HUES48 (cell line): ENCODE measurements around the gene CENPP.
A peak's percentile ranks its signal among the peaks of the same experiment; 100 is the strongest.

Experiments used
- H3K27ac ChIP-seq: one replicate; pipeline ENCODE4 v1.7.0; 2013; ENCODE audit warnings: low read depth, low read length, inconsistent platforms
- H3K27me3 ChIP-seq: 2 replicates; pipeline ENCODE4 v1.6.1; 2013; ENCODE audit warnings: mild to moderate bottlenecking, low read length; ENCODE audit not compliant: control insufficient read depth, insufficient read depth
- H3K36me3 ChIP-seq: 2 replicates; pipeline ENCODE4 v1.6.1; 2013; ENCODE audit warnings: low read length; ENCODE audit not compliant: control insufficient read depth, insufficient read depth
- H3K4me1 ChIP-seq: 2 replicates; pipeline ENCODE4 v1.6.1; 2013; ENCODE audit warnings: mild to moderate bottlenecking, low read length; ENCODE audit not compliant: control insufficient read depth, insufficient read depth
- H3K4me3 ChIP-seq: 2 replicates; pipeline ENCODE4 v1.5.1; 2013; ENCODE audit warnings: mild to moderate bottlenecking, low read depth, low read length
- H3K9ac ChIP-seq: 2 replicates; pipeline ENCODE4 v1.6.1; 2013; ENCODE audit warnings: mild to moderate bottlenecking, low read depth, low read length, moderate library complexity
- H3K9me3 ChIP-seq: 2 replicates; pipeline ENCODE4 v1.6.1; 2013; ENCODE audit warnings: low read length; ENCODE audit not compliant: control insufficient read depth, insufficient read depth

CENPP gene

DNA sequence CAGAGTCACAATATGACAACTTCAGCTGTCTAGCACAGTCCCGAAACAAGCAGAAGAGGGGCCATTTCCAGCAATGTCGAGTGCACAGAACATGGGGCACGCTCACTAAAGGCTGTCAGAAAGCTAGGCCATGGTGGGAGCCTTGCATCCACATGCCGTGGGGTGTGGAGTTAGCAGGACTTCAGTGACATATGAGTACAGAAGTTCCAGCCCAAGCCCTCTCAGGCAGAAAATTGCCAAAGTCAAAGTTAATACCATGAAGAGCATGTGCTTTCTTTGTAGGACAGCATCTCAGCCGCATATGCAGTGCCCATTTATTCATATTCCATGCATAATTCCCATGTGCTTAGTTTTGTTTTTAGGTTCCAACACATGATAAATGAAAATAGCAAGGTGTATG, 183.3 kb downstream of the CENPP start:
- Histone ChIP-seq H3K27me3 (no peaks in the 10 kb centered on the region), H3K9ac (no peak overlapping the region), H3K27ac (no peak overlapping the region), H3K36me3 (no peaks in the 10 kb centered on the region), H3K9me3 (no peaks in the 10 kb centered on the region), H3K4me1 (peaks cover 5% of the 10 kb centered on the region; the same call in 1 of the 2 replicates), H3K4me3 (no peak overlapping the region)

DNA sequence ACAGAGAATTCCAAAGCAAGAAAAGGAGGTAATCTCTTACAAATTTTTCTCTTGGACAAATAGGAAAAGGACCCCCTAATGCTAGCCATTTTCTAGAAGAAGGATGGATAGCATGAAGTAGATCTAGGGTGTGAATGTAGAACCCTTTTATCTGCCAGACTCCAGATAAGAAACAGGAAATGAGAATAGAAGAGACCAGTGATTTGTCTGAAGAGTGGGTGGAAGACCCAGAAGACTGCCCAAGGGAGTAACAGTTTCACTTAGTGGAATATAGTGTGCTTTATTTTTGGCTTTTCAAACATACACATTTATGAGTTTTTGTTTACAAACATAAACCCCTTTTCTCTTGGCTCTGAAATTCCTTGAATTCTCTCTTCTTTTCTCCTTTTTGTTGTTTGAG, 185.0 kb downstream of the CENPP start:
- Histone ChIP-seq H3K9me3 (no peaks in the 10 kb centered on the region), H3K4me1 (no peaks in the 10 kb centered on the region; the same call in 1 of the 2 replicates), H3K27me3 (no peaks in the 10 kb centered on the region), H3K27ac (no peak overlapping the region), H3K4me3 (no peak overlapping the region), H3K9ac (no peak overlapping the region), H3K36me3 (no peaks in the 10 kb centered on the region)

DNA sequence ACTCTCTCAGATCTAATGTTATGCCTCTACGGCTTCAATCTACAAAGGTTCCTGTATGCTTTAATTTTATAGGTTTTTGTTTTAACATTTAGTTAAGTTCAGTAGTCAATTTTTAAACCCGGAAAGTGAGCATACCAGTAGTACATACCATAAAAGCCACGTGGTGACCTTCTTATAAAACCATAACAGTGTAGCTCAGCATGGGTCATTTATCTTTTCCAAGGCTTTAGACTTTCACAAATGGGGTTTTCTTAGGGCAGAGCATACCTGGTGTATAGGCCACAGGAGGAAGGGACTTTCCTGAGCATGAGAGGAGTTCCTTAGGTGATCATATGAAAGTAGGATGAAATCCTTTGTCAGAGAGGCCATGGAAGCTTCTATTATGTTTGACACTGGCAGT, 186.9 kb downstream of the CENPP start:
- Histone ChIP-seq H3K9me3 (no peaks in the 10 kb centered on the region), H3K4me3 (no peak overlapping the region), H3K27me3 (no peaks in the 10 kb centered on the region), H3K36me3 (no peaks in the 10 kb centered on the region), H3K27ac (no peak overlapping the region), H3K9ac (no peak overlapping the region), H3K4me1 (peaks cover 9% of the 10 kb centered on the region)

- Histone ChIP-seq H3K4me3 (no peak overlapping the region), H3K4me1 (peaks cover 9% of the 10 kb centered on the region), H3K27me3 (no peaks in the 10 kb centered on the region), H3K36me3 (no peaks in the 10 kb centered on the region), H3K27ac (no peak overlapping the region), H3K9ac (no peak overlapping the region), H3K9me3 (no peaks in the 10 kb centered on the region)
Observed at GRCh38 chr9:92513349-92513748, 187.6 kb downstream of the CENPP start.

- Histone ChIP-seq H3K9me3 (no peaks in the 10 kb centered on the region), H3K4me3 (no peak overlapping the region), H3K27me3 (no peaks in the 10 kb centered on the region), H3K9ac (no peak overlapping the region), H3K4me1 (peaks cover 9% of the 10 kb centered on the region), H3K36me3 (no peaks in the 10 kb centered on the region), H3K27ac (no peak overlapping the region)
Observed at GRCh38 chr9:92514635-92515034, 188.9 kb downstream of the CENPP start.

GRCh38 chr9:92516521-92516920, 190.8 kb downstream of the CENPP start:
- no peaks in the 10 kb centered on the region for H3K36me3 ChIP-seq
- no peak overlapping the region for H3K4me3 ChIP-seq
- H3K27ac ChIP-seq, result peak overlapping the region; percentile 0
- no peaks in the 10 kb centered on the region for H3K27me3 ChIP-seq
- H3K4me1 ChIP-seq, result peaks cover 9% of the 10 kb centered on the region
- no peak overlapping the region for H3K9ac ChIP-seq
- no peaks in the 10 kb centered on the region for H3K9me3 ChIP-seq

DNA sequence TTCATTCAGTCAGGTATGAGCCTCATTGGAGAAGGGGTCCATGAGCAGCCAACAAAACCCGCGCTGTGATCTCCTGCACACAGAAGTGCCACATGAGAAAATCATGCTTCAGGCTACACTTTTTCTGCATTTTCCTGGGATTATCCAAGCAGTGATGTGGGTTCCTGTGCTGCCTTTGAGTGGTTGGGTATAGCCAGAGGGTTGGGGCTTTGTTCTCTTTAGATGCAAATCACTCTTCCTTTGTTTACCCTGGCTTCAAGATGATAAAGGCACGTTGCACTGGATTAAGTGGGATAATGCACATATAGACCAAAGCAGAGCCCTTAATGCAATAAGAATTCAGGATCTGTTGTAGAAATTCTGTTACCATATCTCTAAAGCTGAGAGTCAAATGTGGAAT, 191.3 kb downstream of the CENPP start:
- H3K27ac ChIP-seq, result peak overlapping the region; percentile 0
- H3K4me1 ChIP-seq, result peaks cover 9% of the 10 kb centered on the region
- H3K4me3 ChIP-seq, result no peak overlapping the region
- H3K36me3 ChIP-seq, result no peaks in the 10 kb centered on the region
- H3K9ac ChIP-seq, result no peak overlapping the region
- H3K27me3 ChIP-seq, result no peaks in the 10 kb centered on the region
- no peaks in the 10 kb centered on the region for H3K9me3 ChIP-seq

DNA sequence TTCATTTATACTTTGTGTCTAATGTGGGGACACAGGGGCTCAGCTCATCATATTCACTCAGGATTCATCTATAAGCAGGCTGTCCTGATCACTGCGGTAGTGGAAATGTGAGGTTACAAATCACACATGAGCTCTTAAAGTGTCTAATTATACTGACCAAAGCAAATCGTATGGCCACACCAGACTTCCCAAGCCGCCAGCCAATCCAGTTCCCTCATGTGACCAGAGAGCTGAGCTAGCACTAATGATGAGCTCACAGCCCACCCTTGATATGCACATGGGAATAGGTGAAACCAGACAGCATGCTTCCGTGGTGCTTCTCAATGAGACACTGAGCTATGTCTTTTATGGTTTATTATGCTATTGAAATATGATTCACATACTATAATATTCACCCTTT, 192.4 kb downstream of the CENPP start:
- Histone ChIP-seq H3K9me3 (no peaks in the 10 kb centered on the region), H3K4me1 (peaks cover 9% of the 10 kb centered on the region), H3K36me3 (no peaks in the 10 kb centered on the region), H3K27me3 (no peaks in the 10 kb centered on the region), H3K4me3 (no peak overlapping the region), H3K27ac (no peak overlapping the region), H3K9ac (no peak overlapping the region)

GRCh38 chr9:92520837-92521236, 195.1 kb downstream of the CENPP start:
- no peaks in the 10 kb centered on the region for H3K9me3 ChIP-seq
- H3K4me1 ChIP-seq, result peaks cover 9% of the 10 kb centered on the region
- no peak overlapping the region for H3K4me3 ChIP-seq
- no peaks in the 10 kb centered on the region for H3K36me3 ChIP-seq
- no peaks in the 10 kb centered on the region for H3K27me3 ChIP-seq
- H3K27ac ChIP-seq, result no peak overlapping the region
- no peak overlapping the region for H3K9ac ChIP-seq

DNA sequence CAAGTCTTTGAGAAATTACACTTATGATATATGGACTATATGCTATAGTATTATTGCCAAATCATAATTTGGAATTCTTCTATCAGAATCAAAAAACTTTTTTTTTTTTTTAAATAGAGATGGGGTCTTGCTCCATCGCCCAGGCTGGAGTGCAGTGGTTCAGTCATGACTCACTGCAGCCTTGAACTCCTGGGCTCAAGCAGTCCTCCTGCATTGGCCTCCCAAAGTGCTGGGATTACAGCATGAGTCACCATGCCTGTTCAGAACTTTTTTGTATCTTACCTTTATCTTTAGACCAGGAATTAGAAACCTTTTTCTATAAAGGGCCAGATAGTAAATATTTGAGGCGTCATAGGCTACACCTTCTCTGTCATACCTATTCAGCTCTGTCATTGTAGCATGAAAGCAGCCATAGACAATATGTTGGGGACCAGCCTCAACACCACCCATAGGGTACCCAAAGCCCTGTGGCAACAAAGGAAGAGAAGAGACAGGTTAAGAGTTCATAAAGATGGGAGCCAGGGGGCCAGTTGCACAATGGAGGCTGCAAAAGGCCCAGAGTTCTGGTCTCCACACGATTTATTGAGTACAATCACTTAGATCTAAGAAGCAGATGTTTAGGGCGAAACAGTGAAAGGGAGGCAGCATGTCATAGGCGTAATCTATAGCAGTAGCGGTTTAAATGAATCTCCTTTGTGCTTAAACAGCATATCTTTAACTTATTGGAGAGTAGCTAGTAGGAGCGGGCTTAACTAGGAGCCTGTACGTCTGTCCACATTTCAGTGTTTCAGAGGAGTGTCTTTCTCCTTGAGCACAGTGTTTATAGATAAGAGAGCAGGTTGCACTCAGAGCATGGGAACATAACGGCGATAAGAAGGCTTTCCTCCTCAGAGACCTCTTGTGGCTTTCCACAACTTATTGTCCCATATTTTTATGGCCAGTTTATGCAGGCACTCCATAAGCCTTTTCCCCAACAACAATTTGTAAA, 197.5 kb downstream of the CENPP start:
- H3K27me3 ChIP-seq, result no peaks in the 10 kb centered on the region
- no peak overlapping the region for H3K4me3 ChIP-seq
- no peaks in the 10 kb centered on the region for H3K36me3 ChIP-seq
- H3K9me3 ChIP-seq, result no peaks in the 10 kb centered on the region
- H3K27ac ChIP-seq, result no peak overlapping the region
- H3K9ac ChIP-seq, result no peak overlapping the region
- H3K4me1 ChIP-seq, result no peaks in the 10 kb centered on the region

GRCh38 chr9:92524881-92525280, 199.1 kb downstream of the CENPP start:
- Histone ChIP-seq H3K4me3 (no peak overlapping the region), H3K27me3 (no peaks in the 10 kb centered on the region), H3K9ac (no peak overlapping the region), H3K4me1 (no peaks in the 10 kb centered on the region), H3K9me3 (no peaks in the 10 kb centered on the region), H3K36me3 (no peaks in the 10 kb centered on the region), H3K27ac (no peak overlapping the region)
